NCI-H526 (cell line): Measurements from ENCODE around the gene PRDM15.

Source experiments
- DNase-seq, 2 experiments: peaks; one replicate each; lab custom pipeline; 2025; lab: John Stamatoyannopoulos, UW

Gene PRDM15

GRCh38 chr21:41823906-41824305, 55.2 kb downstream of the PRDM15 start:
- DNase-seq = no peak

- no peak for DNase-seq
Measured at GRCh38 chr21:41823166-41823565, 56.0 kb downstream of the PRDM15 start.

- no peak for DNase-seq
Measured at GRCh38 chr21:41821756-41822431, 57.2 kb downstream of the PRDM15 start.

- no peak for DNase-seq
Measured at GRCh38 chr21:41821081-41821755, 57.9 kb downstream of the PRDM15 start.

- no peak for DNase-seq
Measured at GRCh38 chr21:41820384-41821080, 58.6 kb downstream of the PRDM15 start.

- no peak for DNase-seq
Measured at GRCh38 chr21:41819856-41820281, 59.3 kb downstream of the PRDM15 start.

- no peak for DNase-seq
Measured at GRCh38 chr21:41819236-41819855, 59.8 kb downstream of the PRDM15 start.

GRCh38 chr21:41817877-41818855, 61.0 kb downstream of the PRDM15 start:
- DNase-seq = peak in 1 of 2 experiments; percentile 24

GRCh38 chr21:41817228-41817627, 61.9 kb downstream of the PRDM15 start:
- DNase-seq = peak; percentile 15 to 72

- peak; percentile 38 to 81 for DNase-seq
Measured at GRCh38 chr21:41816583-41817165, 62.5 kb downstream of the PRDM15 start.

GRCh38 chr21:41815652-41816582, 63.2 kb downstream of the PRDM15 start:
- no peak for DNase-seq

- DNase-seq = no peak
Measured at GRCh38 chr21:41813226-41813625, 65.9 kb downstream of the PRDM15 start.

- no peak for DNase-seq
Measured at GRCh38 chr21:41812679-41813078, 66.5 kb downstream of the PRDM15 start.

- no peak for DNase-seq
Measured at GRCh38 chr21:41810597-41810932, 68.6 kb downstream of the PRDM15 start.

- DNase-seq = no peak
Measured at GRCh38 chr21:41809891-41810596, 69.1 kb downstream of the PRDM15 start.

- DNase-seq = no peak
Measured at GRCh38 chr21:41808846-41809245, 70.3 kb downstream of the PRDM15 start.

- no peak for DNase-seq
Measured at GRCh38 chr21:41808094-41808493, 71.0 kb downstream of the PRDM15 start.

- DNase-seq = no peak
Measured at GRCh38 chr21:41806773-41807172, 72.4 kb downstream of the PRDM15 start.

GRCh38 chr21:41805643-41806042, 73.5 kb downstream of the PRDM15 start:
- DNase-seq = no peak
